Hepatocyte (in vitro differentiated cells): ENCODE measurements around the gene SYT9.

Source experiments
- CTCF ChIP-seq: fragments of 200-600 bp; sonication (generic); IDR thresholded peaks from 2 replicates; pipeline ENCODE4 v1.5.1; 2016; ENCODE audit warnings: antibody characterized with exemption, mild to moderate bottlenecking; ENCODE audit not compliant: poor library complexity
- EZH2 ChIP-seq: fragments of 200-600 bp; sonication (generic); IDR thresholded peaks from 2 replicates; pipeline ENCODE4 v1.6.1; 2016; ENCODE audit warnings: antibody characterized with exemption, mild to moderate bottlenecking, borderline replicate concordance

DNA sequence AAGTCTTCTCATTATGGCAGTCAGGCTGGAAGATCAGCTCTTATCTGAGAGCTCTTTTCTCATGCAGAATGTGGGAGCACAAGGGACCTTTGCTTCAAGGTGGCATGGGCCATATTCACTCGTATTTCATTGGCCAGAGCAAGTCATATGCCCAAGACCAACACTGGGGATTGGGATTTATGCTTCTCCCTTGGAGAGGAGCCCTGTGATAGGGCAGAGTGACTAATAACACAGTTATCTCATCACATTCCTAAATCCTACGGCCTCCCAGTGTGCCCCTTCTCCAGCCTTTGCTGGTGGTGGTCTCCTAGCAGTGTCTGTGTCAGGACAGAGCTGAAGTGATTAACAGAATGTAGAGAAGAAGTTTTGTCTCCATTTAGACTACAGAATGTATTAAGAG, 48.6 kb downstream of the SYT9 start:
- no peak for TF ChIP-seq CTCF
- TF ChIP-seq EZH2 = no peak
